ENCODE data around the gene LAMC2. TPM values are rescaled to one million over a fixed set of nuclear protein-coding genes. Genes with fewer than 3 reads are reported as not detected.

LAMC2 gene
- total RNA-seq, 8 experiments from 2014 or later = 0.14 to 2.8 (median 0.56) TPM

DNA sequence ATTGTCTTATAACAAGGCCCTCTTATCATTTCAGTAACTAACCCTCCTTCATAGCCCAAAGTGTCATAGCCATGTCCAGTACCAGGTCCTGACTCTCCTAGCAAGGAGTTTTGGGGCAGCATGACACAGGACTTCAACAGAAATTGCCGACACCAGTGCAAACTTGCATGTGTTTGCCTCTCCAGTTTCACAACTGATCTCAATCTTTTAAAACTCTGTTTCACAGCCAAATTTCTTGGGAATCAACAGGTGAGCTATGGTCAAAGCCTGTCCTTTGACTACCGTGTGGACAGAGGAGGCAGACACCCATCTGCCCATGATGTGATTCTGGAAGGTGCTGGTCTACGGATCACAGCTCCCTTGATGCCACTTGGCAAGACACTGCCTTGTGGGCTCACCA lies 36.8 kb downstream of the LAMC2 start:
- H3K4me1 ChIP-seq (replicated peaks in 1 of 2) = peaks cover 20 to 24% of the 10 kb centered on the region in 2 donors
- WGBS, 10 experiments = 89 to 100% (median 100%) methylated on average over 1 to 3 of the region's 3 CpGs
- H3K4me3 ChIP-seq = no peak overlapping the region
- in situ Hi-C loops (cut with MboI; ENCODE audit: low pct_unique_long_range_greater_than_20kb in 2 of 9, low sequenced_read_pairs in 9 of 9, unreplicated experiment in 9 of 9) = no loop called here
- no peak for ATAC-seq (replicated peaks in 6 of 8)
- no peak overlapping the region for H3K27ac ChIP-seq

DNA sequence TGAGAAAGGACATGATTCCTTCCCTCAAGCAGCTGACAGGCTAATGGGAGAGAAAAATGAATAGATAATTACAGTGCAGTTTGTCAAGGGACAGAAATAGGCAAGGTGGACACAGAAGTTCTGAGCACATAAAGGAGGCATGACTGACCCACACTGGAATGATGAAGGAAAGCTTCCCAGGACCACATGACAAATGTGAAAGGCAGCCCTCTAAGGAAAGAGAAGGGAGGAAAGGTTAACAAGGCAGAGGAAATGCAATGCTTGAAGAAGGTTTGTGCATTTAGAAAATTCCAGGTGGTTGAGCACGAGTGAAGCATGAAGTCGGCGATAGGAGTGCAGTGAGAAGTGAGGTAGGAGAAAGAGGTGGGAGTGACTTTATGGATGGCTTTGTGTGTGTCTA lies 37.4 kb downstream of the LAMC2 start:
- H3K27ac ChIP-seq = no peak overlapping the region
- no peak for ATAC-seq (replicated peaks in 6 of 8)
- 67 to 100% (median 86%) methylated on average over 3 of the region's 3 CpGs; no CpG with 5 or more reads in 3 of the 10 experiments for WGBS, 10 experiments
- H3K4me1 ChIP-seq (replicated peaks in 1 of 2) = peaks cover 15 to 19% of the 10 kb centered on the region in 2 donors
- in situ Hi-C loops (cut with MboI; ENCODE audit: low pct_unique_long_range_greater_than_20kb in 2 of 9, low sequenced_read_pairs in 9 of 9, unreplicated experiment in 9 of 9) = no loop called here
- H3K4me3 ChIP-seq = no peak overlapping the region

DNA sequence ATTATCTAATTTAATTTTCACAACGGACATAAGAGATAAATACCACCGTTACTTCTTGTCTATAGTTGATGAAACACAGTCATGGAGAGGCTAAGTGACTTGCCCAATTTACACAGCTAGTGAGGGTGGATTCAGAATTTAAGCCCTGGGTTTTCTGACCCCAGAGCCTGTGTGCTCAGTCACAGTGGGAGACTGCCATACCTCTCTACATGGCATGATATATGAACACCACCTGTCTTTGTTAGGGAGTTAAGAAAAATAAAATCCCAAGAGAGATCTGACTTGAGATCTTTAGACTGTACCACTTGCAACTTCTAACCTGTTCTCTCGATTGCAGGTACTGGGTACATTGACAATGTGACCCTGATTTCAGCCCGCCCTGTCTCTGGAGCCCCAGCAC lies 40.3 kb downstream of the LAMC2 start:
- Histone ChIP-seq H3K4me1 (replicated peaks in 1 of 2) (peaks cover 0 to 6% of the 10 kb centered on the region in 2 donors), H3K4me3 (no peak overlapping the region), H3K27ac (no peak overlapping the region)
- in situ Hi-C loops (cut with MboI; ENCODE audit: low pct_unique_long_range_greater_than_20kb in 2 of 9, low sequenced_read_pairs in 9 of 9, unreplicated experiment in 9 of 9) = loop anchor here in 1 of 9 experiments (25.0 kb wide), 1 partner anchor 264 kb away; the partner anchor contains the start of gene SHCBP1L
- ATAC-seq (replicated peaks in 6 of 8) = no peak
- WGBS, 10 experiments = 42 to 100% (median 82%) methylated on average over 1 to 4 of the region's 4 CpGs; no CpG with 5 or more reads in 1 of the 10 experiments

DNA sequence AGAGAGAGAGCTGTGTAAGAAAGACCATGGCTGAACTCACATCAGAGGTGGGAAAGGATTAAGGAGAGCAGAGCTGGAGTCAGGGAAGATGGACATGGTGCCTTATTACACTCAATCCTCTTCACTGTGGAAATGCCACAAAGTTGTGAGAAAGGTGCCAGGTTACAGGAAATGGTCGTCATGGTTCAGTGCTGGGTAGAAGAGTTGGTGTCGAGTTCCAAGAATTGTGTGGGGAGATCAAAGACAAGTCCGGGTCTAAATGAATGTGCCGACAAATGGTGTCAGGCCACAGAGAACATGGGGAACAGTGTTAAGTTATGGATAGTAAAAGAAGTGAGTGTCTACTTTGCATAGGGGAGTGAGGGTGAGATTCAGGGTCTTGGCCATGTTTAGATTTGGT lies 40.9 kb downstream of the LAMC2 start:
- Histone ChIP-seq H3K4me3 (no peak overlapping the region), H3K27ac (no peak overlapping the region), H3K4me1 (replicated peaks in 1 of 2) (peaks cover 0 to 6% of the 10 kb centered on the region in 2 donors)
- ATAC-seq (replicated peaks in 6 of 8) = no peak
- WGBS, 10 experiments = 0 to 93% (median 71%) methylated on average over 1 to 4 of the region's 4 CpGs
- in situ Hi-C loops (cut with MboI; ENCODE audit: low pct_unique_long_range_greater_than_20kb in 2 of 9, low sequenced_read_pairs in 9 of 9, unreplicated experiment in 9 of 9) = loop anchor here in 1 of 9 experiments (25.0 kb wide), 1 partner anchor 265 kb away; the partner anchor contains the start of gene SHCBP1L

DNA sequence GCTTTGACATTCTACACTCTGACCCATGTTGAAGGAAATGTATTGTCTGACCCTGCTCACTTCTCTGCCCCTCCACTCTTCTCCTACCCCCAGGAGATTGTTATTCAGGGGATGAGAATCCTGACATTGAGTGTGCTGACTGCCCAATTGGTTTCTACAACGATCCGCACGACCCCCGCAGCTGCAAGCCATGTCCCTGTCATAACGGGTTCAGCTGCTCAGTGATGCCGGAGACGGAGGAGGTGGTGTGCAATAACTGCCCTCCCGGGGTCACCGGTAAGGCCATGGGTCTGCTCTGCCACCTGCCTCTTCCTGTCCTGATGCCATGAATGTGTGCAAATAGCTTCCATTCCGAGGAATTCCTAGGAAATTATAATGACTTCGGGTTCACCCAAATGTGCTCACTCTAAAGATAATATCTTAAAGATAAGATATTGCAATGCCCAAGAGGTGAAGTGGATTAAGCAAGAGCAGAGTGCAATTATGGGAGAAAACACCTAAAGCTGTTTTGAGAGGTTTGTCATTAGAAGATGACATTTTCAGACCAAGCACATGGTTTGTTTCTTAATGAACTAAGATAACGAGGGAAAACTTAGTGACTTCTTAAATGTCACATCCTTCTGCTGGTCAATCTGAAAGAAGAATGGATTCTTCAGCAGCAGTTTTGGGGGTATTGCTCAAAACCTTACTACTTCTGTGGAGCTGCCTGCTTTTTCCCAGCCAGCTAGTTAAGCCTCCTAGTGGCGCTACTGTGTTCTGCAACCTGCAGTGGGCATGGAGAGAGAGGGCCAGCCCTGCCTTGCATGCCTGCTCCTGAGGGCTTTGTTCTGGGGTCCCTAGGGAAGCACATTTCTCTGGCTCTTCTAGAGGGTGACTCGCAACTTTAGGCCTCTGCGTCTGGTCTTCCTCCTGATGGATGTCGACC lies 41.6 kb downstream of the LAMC2 start:
- ATAC-seq (replicated peaks in 6 of 8) = peak in 5 of 8 experiments; percentile 45 to 82 (median 69)
- WGBS, 10 experiments = 0 to 93% (median 77%) methylated on average over 1 to 14 of the region's 16 CpGs; no CpG with 5 or more reads in 1 of the 10 experiments
- Histone ChIP-seq H3K4me3 (no peak overlapping the region), H3K27ac (no peak overlapping the region), H3K4me1 (replicated peaks in 1 of 2) (peaks cover 0 to 6% of the 10 kb centered on the region in 2 donors)
- in situ Hi-C loops (cut with MboI; ENCODE audit: low pct_unique_long_range_greater_than_20kb in 2 of 9, low sequenced_read_pairs in 9 of 9, unreplicated experiment in 9 of 9) = loop anchor here in 1 of 9 experiments (25.0 kb wide), 1 partner anchor 265 kb away; the partner anchor contains the start of gene SHCBP1L

DNA sequence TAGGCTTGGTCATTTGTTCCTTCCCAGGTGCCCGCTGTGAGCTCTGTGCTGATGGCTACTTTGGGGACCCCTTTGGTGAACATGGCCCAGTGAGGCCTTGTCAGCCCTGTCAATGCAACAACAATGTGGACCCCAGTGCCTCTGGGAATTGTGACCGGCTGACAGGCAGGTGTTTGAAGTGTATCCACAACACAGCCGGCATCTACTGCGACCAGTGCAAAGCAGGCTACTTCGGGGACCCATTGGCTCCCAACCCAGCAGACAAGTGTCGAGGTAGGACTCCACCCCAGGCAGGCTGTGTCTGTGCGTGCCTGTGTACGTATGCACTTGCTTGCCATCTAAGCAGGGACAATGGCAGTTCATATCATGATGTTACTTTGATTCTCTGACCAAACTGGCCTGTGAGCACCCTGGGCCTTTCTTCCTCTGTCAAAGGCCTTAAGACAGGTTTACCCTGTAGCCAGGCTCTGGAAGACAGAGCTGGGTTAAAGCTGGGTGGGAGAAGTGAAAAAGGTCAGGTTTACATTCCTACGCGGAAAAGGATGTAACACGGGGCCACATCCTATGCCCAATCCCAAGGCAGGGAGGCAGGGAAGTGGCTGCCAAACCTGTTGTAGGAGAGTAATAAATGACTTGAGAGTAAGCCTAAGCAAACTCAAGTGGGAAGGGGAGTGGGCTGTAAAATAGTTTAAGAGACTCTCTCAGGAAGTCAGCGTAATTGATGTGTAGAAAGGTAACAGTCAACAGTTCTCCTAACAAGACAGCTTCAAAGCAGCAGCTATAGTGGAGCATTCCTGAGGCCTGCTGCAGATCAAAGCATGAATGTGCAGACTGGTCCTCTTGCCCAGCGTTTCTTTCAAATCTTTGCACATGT lies 42.5 kb downstream of the LAMC2 start:
- H3K27ac ChIP-seq = no peak overlapping the region
- 55 to 100% (median 90%) methylated on average over 1 to 10 of the region's 13 CpGs; no CpG with 5 or more reads in 2 of the 10 experiments for WGBS, 10 experiments
- peaks cover 0 to 6% of the 10 kb centered on the region in 2 donors for H3K4me1 ChIP-seq (replicated peaks in 1 of 2)
- in situ Hi-C loops (cut with MboI; ENCODE audit: low pct_unique_long_range_greater_than_20kb in 2 of 9, low sequenced_read_pairs in 9 of 9, unreplicated experiment in 9 of 9) = loop anchor here in 1 of 9 experiments (25.0 kb wide), 1 partner anchor 266 kb away; the partner anchor contains the start of gene SHCBP1L
- no peak overlapping the region for H3K4me3 ChIP-seq
- no peak for ATAC-seq (replicated peaks in 6 of 8)

DNA sequence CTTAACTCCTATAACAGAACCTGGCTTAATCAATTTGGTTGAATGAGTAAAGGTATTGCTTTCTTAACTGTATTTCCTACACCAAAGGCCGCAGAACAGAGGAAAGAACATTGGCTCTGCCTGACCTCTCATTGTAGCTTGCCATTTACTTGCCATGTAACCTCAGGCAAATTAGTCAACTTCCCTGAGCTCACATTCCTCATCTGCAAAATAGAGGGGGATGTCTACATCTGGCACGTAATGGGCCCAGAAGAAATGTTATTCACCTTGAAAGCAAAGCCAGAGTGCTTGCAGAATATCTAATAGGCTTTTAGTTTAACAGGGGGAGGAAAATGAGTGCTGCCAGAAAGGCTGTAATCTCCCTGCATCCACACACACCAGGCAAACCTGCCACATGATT lies 44.3 kb downstream of the LAMC2 start:
- in situ Hi-C loops (cut with MboI; ENCODE audit: low pct_unique_long_range_greater_than_20kb in 2 of 9, low sequenced_read_pairs in 9 of 9, unreplicated experiment in 9 of 9) = loop anchor here in 1 of 9 experiments (25.0 kb wide), 1 partner anchor 268 kb away; the partner anchor contains the start of gene SHCBP1L
- Histone ChIP-seq H3K4me1 (replicated peaks in 1 of 2) (peaks cover 0 to 6% of the 10 kb centered on the region in 2 donors), H3K27ac (no peak overlapping the region), H3K4me3 (no peak overlapping the region)
- no peak for ATAC-seq (replicated peaks in 6 of 8)
- 0 to 82% (median 70%) methylated on average over 1 to 2 of the region's 2 CpGs; no CpG with 5 or more reads in 1 of the 10 experiments for WGBS, 10 experiments

DNA sequence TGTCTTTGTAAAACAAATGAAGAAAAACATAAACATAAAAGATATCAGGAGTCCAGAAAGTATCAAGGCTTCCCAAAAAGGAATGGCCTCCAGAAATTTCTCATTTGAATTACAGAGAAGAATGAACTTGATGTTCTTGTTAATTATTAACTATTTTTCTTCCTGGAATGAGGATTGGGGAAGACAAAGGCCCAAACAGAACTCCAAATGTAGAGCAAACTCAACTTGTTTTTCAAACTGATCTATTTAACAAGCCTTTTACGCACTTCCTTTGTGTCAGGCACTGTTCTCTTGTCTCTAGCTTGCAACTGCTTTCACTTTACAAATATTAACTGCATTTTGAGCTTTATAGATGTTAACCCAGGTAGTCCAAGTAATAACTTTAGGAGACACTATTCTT lies 45.5 kb downstream of the LAMC2 start:
- H3K4me3 ChIP-seq = no peak overlapping the region
- H3K27ac ChIP-seq = no peak overlapping the region
- no peak for ATAC-seq (replicated peaks in 6 of 8)
- 83 to 100% (median 100%) methylated on average over 1 of the region's 1 CpG; no CpG with 5 or more reads in 3 of the 10 experiments for WGBS, 10 experiments
- peaks cover 0 to 6% of the 10 kb centered on the region in 2 donors for H3K4me1 ChIP-seq (replicated peaks in 1 of 2)
- in situ Hi-C loops (cut with MboI; ENCODE audit: low pct_unique_long_range_greater_than_20kb in 2 of 9, low sequenced_read_pairs in 9 of 9, unreplicated experiment in 9 of 9) = loop anchor here in 1 of 9 experiments (25.0 kb wide), 1 partner anchor 269 kb away; the partner anchor contains the start of gene SHCBP1L

DNA sequence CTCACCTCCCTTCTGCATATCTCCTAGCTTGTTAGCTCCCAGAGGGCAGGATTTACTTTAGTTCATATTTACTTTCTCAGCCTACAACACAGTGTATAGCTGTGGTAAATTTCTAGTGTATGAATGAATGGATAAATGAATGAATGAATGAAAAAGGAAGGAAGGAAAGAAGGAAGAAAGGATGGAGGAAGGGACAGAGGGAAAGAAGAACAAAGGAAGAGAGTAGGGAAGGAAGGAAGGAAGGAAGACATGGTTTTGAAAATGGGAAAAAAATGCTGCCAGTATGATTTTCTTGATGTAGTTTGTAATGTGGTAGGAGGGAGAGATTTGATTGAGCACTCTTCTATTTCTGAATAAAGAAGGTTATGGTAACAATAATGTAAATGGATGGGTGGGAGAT lies 47.0 kb downstream of the LAMC2 start:
- H3K4me1 ChIP-seq (replicated peaks in 1 of 2) = peaks cover 0 to 3% of the 10 kb centered on the region in 2 donors
- no peak overlapping the region for H3K27ac ChIP-seq
- in situ Hi-C loops (cut with MboI; ENCODE audit: low pct_unique_long_range_greater_than_20kb in 2 of 9, low sequenced_read_pairs in 9 of 9, unreplicated experiment in 9 of 9) = loop anchor here in 1 of 9 experiments (25.0 kb wide), 1 partner anchor 271 kb away; the partner anchor contains the start of gene SHCBP1L
- H3K4me3 ChIP-seq = no peak overlapping the region
- no peak for ATAC-seq (replicated peaks in 6 of 8)

DNA sequence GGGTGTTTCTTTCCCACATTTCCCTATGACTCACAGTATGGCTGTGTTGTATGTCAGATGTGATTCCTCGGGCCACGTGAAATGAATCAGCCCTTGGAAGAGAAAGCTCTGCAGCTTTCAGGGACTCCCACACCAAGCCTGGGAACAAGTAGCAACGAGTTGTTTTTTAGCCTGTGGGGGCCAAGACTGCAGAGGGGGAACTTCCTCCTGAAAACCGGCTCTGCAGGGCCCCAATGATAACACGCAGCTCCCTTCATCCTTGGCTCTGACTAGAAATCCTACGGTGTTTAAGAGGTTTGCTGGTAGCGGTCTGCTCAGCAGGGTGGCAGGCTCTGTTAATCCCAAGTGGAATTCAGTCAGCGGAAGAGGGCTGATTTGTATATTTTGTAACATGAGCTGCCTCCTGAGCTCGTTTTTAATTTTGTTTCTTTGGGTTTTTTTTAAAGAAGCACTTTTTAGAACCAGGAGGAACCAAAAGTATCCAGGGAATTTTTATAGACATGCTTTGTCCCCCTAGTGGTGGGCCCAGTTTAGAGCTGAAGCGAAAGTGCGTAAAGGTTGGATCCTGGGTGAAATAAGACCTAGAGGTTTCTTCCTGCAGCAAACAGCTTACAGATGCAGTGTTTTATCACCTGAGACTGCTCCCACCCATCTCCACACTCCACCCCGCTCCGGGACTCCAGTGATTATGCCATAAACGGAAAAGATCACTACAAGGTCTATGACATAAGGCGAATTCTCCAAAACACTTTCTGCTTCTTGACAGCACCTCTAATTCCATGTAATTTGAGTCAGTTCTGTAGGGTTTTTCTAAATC lies 48.8 kb downstream of the LAMC2 start:
- WGBS, 10 experiments = 0 to 85% (median 35%) methylated on average over 1 to 13 of the region's 15 CpGs; no CpG with 5 or more reads in 1 of the 10 experiments
- peak; percentile 82 to 98 (median 92) for ATAC-seq (replicated peaks in 6 of 8)
- Histone ChIP-seq H3K4me3 (peak overlapping the region in 1 of 5 donors; percentile 1), H3K27ac (no peak overlapping the region), H3K4me1 (replicated peaks in 1 of 2) (peaks cover 0 to 3% of the 10 kb centered on the region in 2 donors)
- in situ Hi-C loops (cut with MboI; ENCODE audit: low pct_unique_long_range_greater_than_20kb in 2 of 9, low sequenced_read_pairs in 9 of 9, unreplicated experiment in 9 of 9) = loop anchor here in 1 of 9 experiments (25.0 kb wide), 1 partner anchor 273 kb away; the partner anchor contains the start of gene SHCBP1L

DNA sequence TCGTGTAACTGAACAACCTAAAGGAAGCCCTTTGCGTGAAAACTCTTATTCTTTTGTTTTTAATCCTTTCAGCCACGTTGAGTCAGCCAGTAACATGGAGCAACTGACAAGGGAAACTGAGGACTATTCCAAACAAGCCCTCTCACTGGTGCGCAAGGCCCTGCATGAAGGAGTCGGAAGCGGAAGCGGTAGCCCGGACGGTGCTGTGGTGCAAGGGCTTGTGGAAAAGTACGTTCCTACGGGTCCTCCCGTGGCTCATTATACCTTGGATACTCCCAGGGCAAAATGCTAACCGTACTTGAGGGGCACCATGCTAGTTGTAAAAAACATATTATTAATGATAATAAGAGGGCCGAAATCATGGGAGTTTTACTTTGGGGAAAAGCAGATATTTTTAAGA lies 49.4 kb downstream of the LAMC2 start:
- in situ Hi-C loops (cut with MboI; ENCODE audit: low pct_unique_long_range_greater_than_20kb in 2 of 9, low sequenced_read_pairs in 9 of 9, unreplicated experiment in 9 of 9) = loop anchor here in 1 of 9 experiments (25.0 kb wide), 1 partner anchor 273 kb away; the partner anchor contains the start of gene SHCBP1L
- H3K4me3 ChIP-seq = no peak overlapping the region

More for the DNA sequence above, 49.4 kb downstream of the LAMC2 start:
- WGBS, 10 experiments = 75 to 99% (median 93%) methylated on average over 1 to 14 of the region's 14 CpGs; no CpG with 5 or more reads in 2 of the 10 experiments
- peaks cover 0 to 3% of the 10 kb centered on the region in 2 donors for H3K4me1 ChIP-seq (replicated peaks in 1 of 2)
- ATAC-seq (replicated peaks in 6 of 8) = no peak
- no peak overlapping the region for H3K27ac ChIP-seq

All from motor neuron (in vitro differentiated cells).